ENCODE measurements around the gene ZDHHC11B. TPM values are rescaled to one million over a fixed set of nuclear protein-coding genes. Genes with fewer than 3 reads are reported as not detected.
"Not testable (repeated sequence)": the region's sequence is repeated elsewhere in the genome, so short reads cannot be mapped to it uniquely, and the experiment has no call there.

Gene ZDHHC11B
- total RNA-seq, 2 donors from 2014 or later, result 0.75 to 1.3 TPM

DNA sequence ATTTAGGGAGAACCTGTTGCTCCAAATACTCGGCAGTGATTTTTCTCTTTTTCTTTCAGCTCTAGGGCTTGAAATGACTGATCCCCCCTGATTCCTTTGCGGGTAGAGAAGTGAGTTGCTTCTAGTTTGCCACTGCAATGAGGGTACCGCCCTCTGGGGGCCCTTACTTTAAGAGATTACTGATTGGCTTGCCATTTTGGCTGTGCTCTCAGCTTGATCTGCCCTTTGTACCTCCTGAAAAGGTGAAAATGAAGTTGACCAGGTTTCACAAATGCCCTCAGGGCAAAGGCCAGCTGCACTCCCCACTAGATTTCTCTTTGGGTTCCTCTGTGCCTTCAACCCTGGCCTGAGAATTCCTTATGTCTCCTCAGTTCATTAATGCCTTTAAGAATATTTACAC, 70.8 kb downstream of the ZDHHC11B start:
- not testable (repeated sequence) for H3K36me3 Mint-ChIP-seq (ENCODE audit: low read depth); H3K27me3 ChIP-seq (ENCODE audit: control insufficient read depth, insufficient read depth, low read length, poor library complexity, severe bottlenecking); H3K4me3 Mint-ChIP-seq; H3K27ac Mint-ChIP-seq; H3K36me3 ChIP-seq (ENCODE audit: control insufficient read depth, insufficient read depth, low read length); H3K9ac ChIP-seq (ENCODE audit: extremely low read depth, low read length, poor library complexity, severe bottlenecking); H3K4me1 Mint-ChIP-seq; H3K4me3 ChIP-seq (ENCODE audit: low read length); H3K9me3 ChIP-seq (ENCODE audit: control insufficient read depth, low read length); H3K27ac ChIP-seq (ENCODE audit: low read depth, low read length); H3K4me1 ChIP-seq (ENCODE audit: control insufficient read depth, insufficient read depth, low read length)
- 58% methylated on average over 2 of the region's 3 CpGs; no CpG with 5 or more reads in 1 of the 2 experiments for WGBS, 2 experiments (ENCODE audit: insufficient coverage in 1 of 2, insufficient read length in 1 of 2)
- peaks cover 31% of the 10 kb centered on the region for H3K27me3 Mint-ChIP-seq (ENCODE audit: insufficient read depth)
- H3K9me3 Mint-ChIP-seq, result peaks cover 20% of the 10 kb centered on the region
- TF ChIP-seq, protein P1, sequence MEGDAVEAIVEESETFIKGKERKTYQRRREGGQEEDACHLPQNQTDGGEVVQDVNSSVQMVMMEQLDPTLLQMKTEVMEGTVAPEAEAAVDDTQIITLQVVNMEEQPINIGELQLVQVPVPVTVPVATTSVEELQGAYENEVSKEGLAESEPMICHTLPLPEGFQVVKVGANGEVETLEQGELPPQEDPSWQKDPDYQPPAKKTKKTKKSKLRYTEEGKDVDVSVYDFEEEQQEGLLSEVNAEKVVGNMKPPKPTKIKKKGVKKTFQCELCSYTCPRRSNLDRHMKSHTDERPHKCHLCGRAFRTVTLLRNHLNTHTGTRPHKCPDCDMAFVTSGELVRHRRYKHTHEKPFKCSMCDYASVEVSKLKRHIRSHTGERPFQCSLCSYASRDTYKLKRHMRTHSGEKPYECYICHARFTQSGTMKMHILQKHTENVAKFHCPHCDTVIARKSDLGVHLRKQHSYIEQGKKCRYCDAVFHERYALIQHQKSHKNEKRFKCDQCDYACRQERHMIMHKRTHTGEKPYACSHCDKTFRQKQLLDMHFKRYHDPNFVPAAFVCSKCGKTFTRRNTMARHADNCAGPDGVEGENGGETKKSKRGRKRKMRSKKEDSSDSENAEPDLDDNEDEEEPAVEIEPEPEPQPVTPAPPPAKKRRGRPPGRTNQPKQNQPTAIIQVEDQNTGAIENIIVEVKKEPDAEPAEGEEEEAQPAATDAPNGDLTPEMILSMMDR (conservative IDR thresholded peaks at IDR 0.05), result peak; percentile 29
- peak; percentile 48 for DNase-seq

DNA sequence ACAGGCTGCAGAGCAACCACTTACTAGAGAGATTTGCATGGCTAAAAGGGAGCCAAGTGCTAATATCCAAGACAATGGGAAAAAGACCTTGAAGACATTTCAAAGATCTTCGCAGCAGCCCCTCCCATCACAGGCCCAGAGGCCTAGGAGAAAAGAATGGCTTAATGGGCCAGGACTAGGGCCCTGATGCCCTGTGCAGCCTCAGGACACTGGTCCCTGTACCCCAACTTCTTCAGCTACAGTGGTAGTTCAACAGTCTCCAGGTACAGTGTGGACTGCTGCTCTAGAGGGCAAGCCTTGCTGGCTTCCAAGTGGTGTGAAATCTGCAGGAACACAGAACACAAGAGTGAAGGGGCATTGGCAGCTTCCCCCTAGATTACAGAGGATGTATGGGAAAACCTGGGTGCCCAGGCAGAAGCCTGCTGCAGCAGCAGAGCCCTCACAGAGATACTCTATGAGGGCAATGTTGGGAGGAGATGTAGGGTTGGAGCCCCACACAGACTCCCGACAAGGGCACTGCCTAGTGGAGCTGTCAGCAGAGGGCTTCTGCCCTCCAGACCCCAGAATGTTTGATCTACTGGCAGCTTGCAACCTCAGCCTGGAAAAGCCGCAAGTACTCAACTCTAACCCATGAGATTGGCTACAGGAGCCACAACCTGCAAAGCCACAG, 75.5 kb downstream of the ZDHHC11B start:
- not testable (repeated sequence) for H3K4me1 Mint-ChIP-seq; H3K4me3 Mint-ChIP-seq; H3K4me3 ChIP-seq (ENCODE audit: low read length); H3K27ac ChIP-seq (ENCODE audit: low read depth, low read length); H3K36me3 Mint-ChIP-seq (ENCODE audit: low read depth); DNase-seq; H3K27me3 ChIP-seq (ENCODE audit: control insufficient read depth, insufficient read depth, low read length, poor library complexity, severe bottlenecking); H3K27ac Mint-ChIP-seq; H3K9ac ChIP-seq (ENCODE audit: extremely low read depth, low read length, poor library complexity, severe bottlenecking); H3K27me3 Mint-ChIP-seq (ENCODE audit: insufficient read depth); H3K36me3 ChIP-seq (ENCODE audit: control insufficient read depth, insufficient read depth, low read length); H3K4me1 ChIP-seq (ENCODE audit: control insufficient read depth, insufficient read depth, low read length); H3K9me3 ChIP-seq (ENCODE audit: control insufficient read depth, low read length)
- peaks cover 20% of the 10 kb centered on the region for H3K9me3 Mint-ChIP-seq
- WGBS, 2 experiments (ENCODE audit: insufficient coverage in 1 of 2, insufficient read length in 1 of 2), result 92% methylated on average over 1 of the region's 3 CpGs; no CpG with 5 or more reads in 1 of the 2 experiments

GRCh38 chr5:708374-708773, 76.2 kb downstream of the ZDHHC11B start:
- H3K27me3 Mint-ChIP-seq (ENCODE audit: insufficient read depth); H3K36me3 ChIP-seq (ENCODE audit: control insufficient read depth, insufficient read depth, low read length); H3K4me1 Mint-ChIP-seq; H3K36me3 Mint-ChIP-seq (ENCODE audit: low read depth); H3K9ac ChIP-seq (ENCODE audit: extremely low read depth, low read length, poor library complexity, severe bottlenecking); H3K27ac ChIP-seq (ENCODE audit: low read depth, low read length); DNase-seq; H3K27ac Mint-ChIP-seq; H3K4me1 ChIP-seq (ENCODE audit: control insufficient read depth, insufficient read depth, low read length); H3K27me3 ChIP-seq (ENCODE audit: control insufficient read depth, insufficient read depth, low read length, poor library complexity, severe bottlenecking); H3K9me3 ChIP-seq (ENCODE audit: control insufficient read depth, low read length); H3K4me3 Mint-ChIP-seq; H3K4me3 ChIP-seq (ENCODE audit: low read length): not testable (repeated sequence)
- WGBS, 2 experiments (ENCODE audit: insufficient coverage in 1 of 2, insufficient read length in 1 of 2), result 90% methylated on average over 4 of the region's 4 CpGs; no CpG with 5 or more reads in 1 of the 2 experiments
- H3K9me3 Mint-ChIP-seq, result peaks cover 20% of the 10 kb centered on the region

DNA sequence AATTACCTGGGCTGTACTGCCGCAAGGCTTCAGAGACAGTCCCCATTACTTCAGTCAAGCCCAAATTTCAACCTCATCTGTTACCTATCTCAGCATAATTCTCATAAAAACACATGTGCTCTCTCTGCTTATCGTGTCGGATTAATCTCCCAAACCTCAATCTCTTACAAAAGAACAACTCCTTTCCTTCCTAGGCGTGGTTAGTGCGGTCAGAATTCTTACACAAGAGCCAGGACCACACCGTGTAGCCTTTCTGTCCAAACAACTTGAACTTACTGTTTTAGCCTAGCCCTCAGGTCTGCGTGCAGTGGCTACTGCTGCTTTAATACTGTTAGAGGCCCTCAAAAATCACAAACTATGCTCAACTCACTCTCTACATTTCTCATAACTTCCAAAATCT, 78.4 kb downstream of the ZDHHC11B start:
- H3K4me1 Mint-ChIP-seq, H3K4me3 Mint-ChIP-seq: not testable (repeated sequence)

DNA sequence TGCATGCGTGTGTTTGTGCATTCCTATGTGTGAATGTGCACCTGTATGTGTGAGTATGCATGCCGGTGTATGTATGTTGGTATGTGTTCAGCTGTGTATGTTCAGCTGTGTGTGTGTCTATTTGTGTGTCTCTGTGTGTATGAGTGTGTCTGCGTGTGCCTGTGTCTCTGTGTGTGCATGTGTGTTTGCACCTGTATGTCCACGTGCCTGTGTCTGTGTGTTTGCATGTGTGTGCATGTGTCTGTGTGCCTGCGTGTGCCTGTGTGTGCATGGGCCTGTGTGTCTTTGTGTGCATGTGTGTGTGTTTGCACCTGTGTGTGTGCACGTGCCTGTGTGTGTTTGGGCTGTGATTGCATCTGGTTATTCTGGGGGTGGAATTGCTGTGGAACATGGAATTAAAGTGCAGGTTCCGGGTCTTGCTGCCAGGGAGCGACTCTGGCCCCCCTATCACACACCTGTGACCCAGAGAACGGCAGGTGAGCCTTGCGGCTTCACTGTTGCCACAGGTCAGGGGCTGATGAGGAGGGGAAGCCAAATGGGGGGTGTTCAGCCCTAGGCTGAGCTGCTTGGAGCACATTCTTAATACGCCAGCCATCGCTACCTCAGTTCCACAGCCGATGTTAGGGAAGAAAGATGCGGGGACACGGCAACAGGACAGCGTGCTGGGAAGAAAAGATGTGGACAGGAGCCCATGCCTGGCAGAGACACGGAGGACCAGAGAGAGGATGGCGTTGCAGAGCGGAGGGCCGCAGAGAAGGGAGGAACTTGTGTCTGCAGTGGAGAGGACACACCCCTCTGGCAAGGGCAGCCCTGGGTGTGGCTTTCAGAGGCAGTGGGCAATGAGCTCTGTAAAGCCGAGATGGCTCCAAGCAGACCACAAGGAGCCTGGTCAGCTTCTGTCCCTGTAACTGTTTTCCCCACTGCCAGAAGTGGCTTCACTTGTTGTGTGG, 87.5 kb downstream of the ZDHHC11B start:
- not testable (repeated sequence) for H3K36me3 Mint-ChIP-seq (ENCODE audit: low read depth); H3K9ac ChIP-seq (ENCODE audit: extremely low read depth, low read length, poor library complexity, severe bottlenecking); H3K27ac ChIP-seq (ENCODE audit: low read depth, low read length); H3K36me3 ChIP-seq (ENCODE audit: control insufficient read depth, insufficient read depth, low read length); H3K4me3 ChIP-seq (ENCODE audit: low read length); H3K4me1 ChIP-seq (ENCODE audit: control insufficient read depth, insufficient read depth, low read length); H3K4me1 Mint-ChIP-seq; DNase-seq; H3K9me3 ChIP-seq (ENCODE audit: control insufficient read depth, low read length); H3K4me3 Mint-ChIP-seq; H3K9me3 Mint-ChIP-seq; H3K27ac Mint-ChIP-seq
- peaks cover 50% of the 10 kb centered on the region for H3K27me3 Mint-ChIP-seq (ENCODE audit: insufficient read depth)
- peaks cover 48% of the 10 kb centered on the region for H3K27me3 ChIP-seq (ENCODE audit: control insufficient read depth, insufficient read depth, low read length, poor library complexity, severe bottlenecking)
- 83 to 91% methylated on average over 4 to 14 of the region's 21 CpGs for WGBS, 2 experiments (ENCODE audit: insufficient coverage in 1 of 2, insufficient read length in 1 of 2)

More for the DNA sequence above, 78.4 kb downstream of the ZDHHC11B start:
- not testable (repeated sequence) for H3K27ac Mint-ChIP-seq; DNase-seq; H3K9me3 ChIP-seq (ENCODE audit: control insufficient read depth, low read length); H3K9ac ChIP-seq (ENCODE audit: extremely low read depth, low read length, poor library complexity, severe bottlenecking); H3K36me3 Mint-ChIP-seq (ENCODE audit: low read depth); H3K4me1 ChIP-seq (ENCODE audit: control insufficient read depth, insufficient read depth, low read length); H3K27ac ChIP-seq (ENCODE audit: low read depth, low read length); H3K36me3 ChIP-seq (ENCODE audit: control insufficient read depth, insufficient read depth, low read length); H3K4me3 ChIP-seq (ENCODE audit: low read length)
- Mint-ChIP-seq H3K9me3 (peaks cover 20% of the 10 kb centered on the region), H3K27me3 (ENCODE audit: insufficient read depth) (peaks cover 17% of the 10 kb centered on the region)
- peaks cover 10% of the 10 kb centered on the region for H3K27me3 ChIP-seq (ENCODE audit: control insufficient read depth, insufficient read depth, low read length, poor library complexity, severe bottlenecking)
- WGBS, 2 experiments (ENCODE audit: insufficient coverage in 1 of 2, insufficient read length in 1 of 2), result 78 to 86% methylated on average over 6 to 7 of the region's 7 CpGs

GRCh38 chr5:696191-696590, 88.3 kb downstream of the ZDHHC11B start:
- not testable (repeated sequence) for H3K9me3 ChIP-seq (ENCODE audit: control insufficient read depth, low read length); H3K4me3 ChIP-seq (ENCODE audit: low read length); H3K9me3 Mint-ChIP-seq; H3K4me1 Mint-ChIP-seq; DNase-seq; H3K9ac ChIP-seq (ENCODE audit: extremely low read depth, low read length, poor library complexity, severe bottlenecking); H3K4me3 Mint-ChIP-seq; H3K27ac Mint-ChIP-seq; H3K36me3 ChIP-seq (ENCODE audit: control insufficient read depth, insufficient read depth, low read length); H3K27ac ChIP-seq (ENCODE audit: low read depth, low read length); H3K36me3 Mint-ChIP-seq (ENCODE audit: low read depth); H3K4me1 ChIP-seq (ENCODE audit: control insufficient read depth, insufficient read depth, low read length)
- 70% methylated on average over 6 of the region's 8 CpGs; no CpG with 5 or more reads in 1 of the 2 experiments for WGBS, 2 experiments (ENCODE audit: insufficient coverage in 1 of 2, insufficient read length in 1 of 2)
- H3K27me3 Mint-ChIP-seq (ENCODE audit: insufficient read depth), result peaks cover 46% of the 10 kb centered on the region
- peaks cover 45% of the 10 kb centered on the region for H3K27me3 ChIP-seq (ENCODE audit: control insufficient read depth, insufficient read depth, low read length, poor library complexity, severe bottlenecking)
